ENCODE measurements around the gene ACVR1C.

GRCh38 chr2:157504623-157505022 lies 124.0 kb downstream of the ACVR1C start:
- no peak for TF ChIP-seq POLR2A (IDR thresholded peaks at IDR 0.05; ENCODE audit: borderline replicate concordance, extremely low read depth, insufficient read depth, insufficient read length)
- TF ChIP-seq CTCF (IDR thresholded peaks at IDR 0.05 in 2 of 3, conservative IDR thresholded peaks at IDR 0.05 in 1 of 3; ENCODE audit: borderline replicate concordance in 1 of 3, insufficient read depth in 1 of 3, low read depth in 2 of 3, low read length in 2 of 3): no peak
- TF ChIP-seq SIN3A (IDR thresholded peaks at IDR 0.05; ENCODE audit: low read depth): no peak
- no peak for TF ChIP-seq EGR1 (IDR thresholded peaks at IDR 0.05; ENCODE audit: low read depth)
- no peak for TF ChIP-seq EZH2 (IDR thresholded peaks at IDR 0.05)
- no peak for TF ChIP-seq POLR2AphosphoS5 (IDR thresholded peaks at IDR 0.05; ENCODE audit: low read depth, low read length)
- no peak for TF ChIP-seq ZFX (IDR thresholded peaks at IDR 0.05)
- TF ChIP-seq TCF7L2 (IDR thresholded peaks at IDR 0.05; ENCODE audit: borderline replicate concordance, extremely low read depth, insufficient read depth, insufficient read length): no peak
- TF ChIP-seq EZH2phosphoT487 (IDR thresholded peaks at IDR 0.05; ENCODE audit: borderline replicate concordance): no peak
- TF ChIP-seq RAD21 (IDR thresholded peaks at IDR 0.05; ENCODE audit: low read depth): no peak
- no peak for TF ChIP-seq ELF1 (IDR thresholded peaks at IDR 0.05; ENCODE audit: borderline replicate concordance, low read depth)
- TF ChIP-seq MAX (IDR thresholded peaks at IDR 0.05): no peak
- no peak for TF ChIP-seq REST (IDR thresholded peaks at IDR 0.05; ENCODE audit: low read depth)
- no peak for TF ChIP-seq ZBTB33 (IDR thresholded peaks at IDR 0.05; ENCODE audit: extremely low read depth, insufficient replicate concordance, low read length)
